KMS-11 (cell line): ENCODE results near the gene GNAQ.
"Not testable (repeated sequence)": the region's sequence is repeated elsewhere in the genome, so short reads cannot be mapped to it uniquely, and the experiment has no call there.

ENCODE experiments used
- H2AFZ ChIP-seq: fragments of 200-600 bp; sonication (generic); 2 replicates; pipeline ENCODE4 v1.6.1; 2016; ENCODE audit warnings: antibody characterized with exemption, mixed run types, low read depth
- H3K27ac ChIP-seq: fragments of 200-600 bp; sonication (generic); 2 replicates; pipeline ENCODE4 v1.6.1; 2016; ENCODE audit warnings: mild to moderate bottlenecking, mixed run types
- H3K27me3 ChIP-seq: fragments of 200-600 bp; sonication (generic); 2 replicates; pipeline ENCODE4 v1.6.1; 2017; ENCODE audit warnings: mild to moderate bottlenecking, low read depth, mixed run types, moderate library complexity; ENCODE audit not compliant: insufficient read depth
- H3K36me3 ChIP-seq: fragments of 200-600 bp; sonication (generic); 2 replicates; pipeline ENCODE4 v1.6.1; 2017; ENCODE audit warnings: mild to moderate bottlenecking, mixed run types; ENCODE audit not compliant: insufficient read depth
- H3K4me1 ChIP-seq: fragments of 200-600 bp; sonication (generic); 2 replicates; pipeline ENCODE4 v1.6.1; 2016; ENCODE audit warnings: mild to moderate bottlenecking, low read depth, mixed run types; ENCODE audit not compliant: poor library complexity, severe bottlenecking
- H3K4me2 ChIP-seq: fragments of 200-600 bp; sonication (generic); 2 replicates; pipeline ENCODE4 v1.7.0; 2016; ENCODE audit warnings: mild to moderate bottlenecking, mixed run types
- H3K4me3 ChIP-seq: fragments of 200-600 bp; sonication (generic); IDR thresholded peaks from 2 replicates; pipeline ENCODE4 v1.6.1; 2017; ENCODE audit warnings: low read depth, low read length, mixed read lengths; ENCODE audit not compliant: insufficient read depth
- H3K79me2 ChIP-seq: fragments of 200-600 bp; sonication (generic); 2 replicates; pipeline ENCODE4 v1.6.1; 2016; ENCODE audit warnings: low read depth, mixed run types; ENCODE audit not compliant: insufficient read depth
- H3K9ac ChIP-seq: fragments of 200-600 bp; sonication (generic); 2 replicates; pipeline ENCODE4 v1.6.1; 2016; ENCODE audit warnings: mild to moderate bottlenecking, mixed run types
- H4K20me1 ChIP-seq: fragments of 200-600 bp; sonication (generic); 2 replicates; pipeline ENCODE4 v1.6.1; 2016; ENCODE audit warnings: mild to moderate bottlenecking, mixed run types; ENCODE audit not compliant: insufficient read depth
- CTCF ChIP-seq: fragments of 200-600 bp; sonication (generic); conservative IDR thresholded peaks from 2 replicates; pipeline ENCODE4 v1.6.1; 2017; ENCODE audit warnings: low read depth, mild to moderate bottlenecking, antibody characterized with exemption, low read length, moderate library complexity, mixed read lengths

GNAQ gene

GRCh38 chr9:77865385-77866047 lies 166.1 kb downstream of the GNAQ start:
- H3K4me2 ChIP-seq: no peak overlapping the region
- no peak overlapping the region for H3K4me3 ChIP-seq
- H3K36me3 ChIP-seq: no peaks in the 10 kb centered on the region
- no peak overlapping the region for H3K9ac ChIP-seq
- no peaks in the 10 kb centered on the region for H3K79me2 ChIP-seq
- H2AFZ ChIP-seq: no peak overlapping the region
- H3K27me3 ChIP-seq: no peaks in the 10 kb centered on the region
- no peak overlapping the region for H3K27ac ChIP-seq
- TF ChIP-seq CTCF: no peak
- no peaks in the 10 kb centered on the region for H3K4me1 ChIP-seq
- no peaks in the 10 kb centered on the region for H4K20me1 ChIP-seq

GRCh38 chr9:77864211-77864889 lies 167.3 kb downstream of the GNAQ start:
- TF ChIP-seq CTCF: no peak

GRCh38 chr9:77863638-77864037 lies 168.0 kb downstream of the GNAQ start:
- not testable (repeated sequence) for H3K36me3 ChIP-seq, H3K9ac ChIP-seq, H2AFZ ChIP-seq, H3K4me2 ChIP-seq, H3K4me3 ChIP-seq, H3K79me2 ChIP-seq, H3K4me1 ChIP-seq, H4K20me1 ChIP-seq, H3K27ac ChIP-seq, H3K27me3 ChIP-seq

More at GRCh38 chr9:77864211-77864889, 167.3 kb downstream of the GNAQ start:
- H3K36me3 ChIP-seq: no peaks in the 10 kb centered on the region
- no peak overlapping the region for H3K9ac ChIP-seq
- H3K27ac ChIP-seq: no peak overlapping the region
- H3K4me2 ChIP-seq: no peak overlapping the region
- H4K20me1 ChIP-seq: no peaks in the 10 kb centered on the region
- no peaks in the 10 kb centered on the region for H3K27me3 ChIP-seq
- H2AFZ ChIP-seq: no peak overlapping the region
- no peak overlapping the region for H3K4me3 ChIP-seq
- H3K79me2 ChIP-seq: no peaks in the 10 kb centered on the region
- no peaks in the 10 kb centered on the region for H3K4me1 ChIP-seq

DNA sequence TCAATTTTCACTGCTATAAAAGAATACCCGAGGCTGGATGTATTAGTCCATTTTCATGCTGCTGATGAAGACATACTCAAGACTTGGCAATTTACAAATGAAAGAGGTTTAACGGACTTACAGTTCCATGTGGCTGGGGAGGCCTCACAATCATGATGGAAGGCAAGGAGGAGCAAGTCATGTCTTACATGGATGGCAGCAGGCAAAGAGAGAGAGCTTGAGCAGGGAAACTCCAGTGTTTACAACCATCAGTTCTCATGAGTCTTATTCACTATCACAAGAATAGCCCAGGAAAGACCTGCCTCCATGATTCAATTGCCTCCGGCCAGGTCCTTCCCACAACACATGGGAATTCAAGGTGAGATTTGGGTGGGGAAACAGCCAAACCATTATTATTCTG lies 170.7 kb downstream of the GNAQ start:
- not testable (repeated sequence) for H4K20me1 ChIP-seq, H3K4me2 ChIP-seq, H3K4me3 ChIP-seq, H3K27ac ChIP-seq, H2AFZ ChIP-seq, H3K79me2 ChIP-seq, H3K27me3 ChIP-seq, H3K4me1 ChIP-seq, H3K9ac ChIP-seq, H3K36me3 ChIP-seq

- Histone ChIP-seq H3K27ac (no peak overlapping the region), H3K36me3 (no peaks in the 10 kb centered on the region), H3K9ac (no peak overlapping the region), H3K4me2 (no peak overlapping the region), H3K79me2 (no peaks in the 10 kb centered on the region), H3K27me3 (no peaks in the 10 kb centered on the region), H3K4me3 (no peak overlapping the region), H2AFZ (no peak overlapping the region), H4K20me1 (no peaks in the 10 kb centered on the region), H3K4me1 (no peaks in the 10 kb centered on the region)
- no peak for TF ChIP-seq CTCF
Measured at GRCh38 chr9:77857513-77858259, 173.9 kb downstream of the GNAQ start.
